Smooth muscle cell (in vitro differentiated cells): ENCODE results near the gene GRIK4. TPM values are rescaled to one million over a fixed set of nuclear protein-coding genes. Genes with fewer than 3 reads are reported as not detected.

Source experiments
- DNase-seq: peaks from one replicate; lab custom pipeline; 2025; ENCODE audit not compliant: unreplicated experiment; lab: John Stamatoyannopoulos, UW
- H2AFZ ChIP-seq: fragments of 200-600 bp; sonication (generic); 2 replicates; pipeline ENCODE4 v1.6.0; 2016; ENCODE audit warnings: antibody characterized with exemption, low read depth, mild to moderate bottlenecking
- H3F3A ChIP-seq: fragments of 200-600 bp; sonication (generic); 2 replicates; pipeline ENCODE4 v1.6.0; 2017; ENCODE audit warnings: antibody characterized with exemption, low read depth
- H3K27ac ChIP-seq: fragments of 200-600 bp; sonication (generic); 2 replicates; pipeline ENCODE4 v1.5.1; 2016; ENCODE audit warnings: low read depth, mild to moderate bottlenecking
- H3K27me3 ChIP-seq: fragments of 200-600 bp; sonication (generic); 2 replicates; pipeline ENCODE4 v1.6.1; 2016; ENCODE audit warnings: low read depth, mild to moderate bottlenecking
- H3K36me3 ChIP-seq: fragments of 200-600 bp; sonication (generic); 2 replicates; pipeline ENCODE4 v1.5.1; 2016; ENCODE audit warnings: low read depth
- H3K4me1 ChIP-seq: fragments of 200-600 bp; sonication (generic); 2 replicates; pipeline ENCODE4 v1.5.1; 2016; ENCODE audit warnings: low read depth
- H3K4me2 ChIP-seq: fragments of 200-600 bp; sonication (generic); 2 replicates; pipeline ENCODE4 v1.6.0; 2016; ENCODE audit warnings: mild to moderate bottlenecking
- H3K4me3 ChIP-seq: fragments of 200-600 bp; sonication (generic); 2 replicates; pipeline ENCODE4 v1.5.1; 2016; ENCODE audit warnings: mild to moderate bottlenecking
- H3K79me2 ChIP-seq: fragments of 200-600 bp; sonication (generic); 2 replicates; pipeline ENCODE4 v1.6.0; 2016; ENCODE audit warnings: low read depth, mild to moderate bottlenecking
- H3K9ac ChIP-seq: fragments of 200-600 bp; sonication (generic); 2 replicates; pipeline ENCODE4 v1.6.0; 2016; ENCODE audit warnings: low read depth
- H3K9me3 ChIP-seq: fragments of 200-600 bp; sonication (generic); replicated peaks from 2 replicates; pipeline ENCODE4 v1.5.1; 2016; ENCODE audit warnings: low read depth
- H4K20me1 ChIP-seq: fragments of 200-600 bp; sonication (generic); 2 replicates; pipeline ENCODE4 v1.6.0; 2016; ENCODE audit warnings: low read depth
- CTCF ChIP-seq: fragments of 200-600 bp; sonication (generic); IDR thresholded peaks from 2 replicates; pipeline ENCODE4 v1.5.1; 2017; ENCODE audit warnings: borderline replicate concordance, mild to moderate bottlenecking, antibody characterized with exemption; ENCODE audit not compliant: insufficient read depth, poor library complexity, severe bottlenecking
- WGBS: methylation state at CpG from one replicate; pipeline ENCODE4 v1.1.7; 2016; ENCODE audit warnings: low lambda C conversion rate; 5-methylcytosine and 5-hydroxymethylcytosine counted together
- polyA plus RNA-seq: library from polyadenylated mRNA; unstranded; fragments of >200 nt; fragmentation: Nextera tagmentation; extraction: Ambion mirVana; gene quantifications from 2 replicates; pipeline ENCODE4 v1.2.1, GENCODE V29; 2016
- total RNA-seq: library from RNA; depleted of rRNA; stranded (reverse); fragments of >200 nt; gene quantifications from 2 replicates; pipeline ENCODE4 v1.2.3, GENCODE V29; 2014

The GRIK4 gene
- total and polyA plus RNA-seq, 2 experiments from 2014 or later, result not detected

GRCh38 chr11:120608760-120609211, 97.2 kb downstream of the GRIK4 start:
- Histone ChIP-seq H2AFZ (no peak overlapping the region), H4K20me1 (no peaks in the 10 kb centered on the region), H3K4me3 (no peak overlapping the region), H3K4me1 (peaks cover 7% of the 10 kb centered on the region), H3K36me3 (no peaks in the 10 kb centered on the region), H3K4me2 (no peak overlapping the region), H3K27me3 (peaks cover 3% of the 10 kb centered on the region), H3K9ac (no peak overlapping the region), H3F3A (no peaks in the 10 kb centered on the region), H3K79me2 (no peaks in the 10 kb centered on the region), H3K27ac (no peak overlapping the region), H3K9me3 (no peaks in the 10 kb centered on the region)
- WGBS, result 94% methylated on average over 4 of the region's 4 CpGs
- no peak for DNase-seq
- no peak for TF ChIP-seq CTCF

GRCh38 chr11:120610111-120610510, 98.6 kb downstream of the GRIK4 start:
- peaks cover 3% of the 10 kb centered on the region for H3K27me3 ChIP-seq
- no peak overlapping the region for H3K9ac ChIP-seq
- peaks cover 7% of the 10 kb centered on the region for H3K4me1 ChIP-seq
- H4K20me1 ChIP-seq, result no peaks in the 10 kb centered on the region
- H3K27ac ChIP-seq, result no peak overlapping the region
- 79% methylated on average over 8 of the region's 8 CpGs for WGBS
- no peak overlapping the region for H2AFZ ChIP-seq
- no peak for DNase-seq
- no peaks in the 10 kb centered on the region for H3K9me3 ChIP-seq
- no peak overlapping the region for H3K4me2 ChIP-seq
- H3F3A ChIP-seq, result no peaks in the 10 kb centered on the region
- TF ChIP-seq CTCF, result no peak
- no peaks in the 10 kb centered on the region for H3K79me2 ChIP-seq
- no peak overlapping the region for H3K4me3 ChIP-seq
- no peaks in the 10 kb centered on the region for H3K36me3 ChIP-seq

- Histone ChIP-seq H3K9me3 (no peaks in the 10 kb centered on the region), H3K4me2 (no peak overlapping the region), H3K27ac (no peak overlapping the region), H3F3A (no peaks in the 10 kb centered on the region), H4K20me1 (no peaks in the 10 kb centered on the region), H3K4me3 (no peak overlapping the region), H3K9ac (no peak overlapping the region), H3K79me2 (no peaks in the 10 kb centered on the region), H3K36me3 (no peaks in the 10 kb centered on the region), H3K27me3 (peaks cover 3% of the 10 kb centered on the region), H2AFZ (no peak overlapping the region), H3K4me1 (peaks cover 7% of the 10 kb centered on the region)
- no peak for DNase-seq
- TF ChIP-seq CTCF, result no peak
- 80% methylated on average over 7 of the region's 7 CpGs for WGBS
Observed at GRCh38 chr11:120611581-120611980, 100.0 kb downstream of the GRIK4 start.

GRCh38 chr11:120612513-120613263, 101.1 kb downstream of the GRIK4 start:
- Histone ChIP-seq H3K79me2 (no peaks in the 10 kb centered on the region), H3F3A (no peaks in the 10 kb centered on the region), H4K20me1 (no peaks in the 10 kb centered on the region), H3K4me1 (peaks cover 7% of the 10 kb centered on the region), H3K9ac (no peak overlapping the region), H3K4me3 (no peak overlapping the region), H2AFZ (no peak overlapping the region), H3K9me3 (no peaks in the 10 kb centered on the region), H3K27me3 (peaks cover 3% of the 10 kb centered on the region), H3K36me3 (no peaks in the 10 kb centered on the region), H3K27ac (no peak overlapping the region), H3K4me2 (no peak overlapping the region)
- WGBS, result 46% methylated on average over 8 of the region's 8 CpGs
- no peak for TF ChIP-seq CTCF
- DNase-seq, result no peak
